ENCODE data around the gene STAT5B. TPM values are rescaled to one million over a fixed set of nuclear protein-coding genes. Genes with fewer than 3 reads are reported as not detected.

The STAT5B gene
- total RNA-seq, 1 donor, result 23.0 TPM

GRCh38 chr17:42171831-42172230 is 104.4 kb downstream of the STAT5B start:
- no peak for DNase-seq (ENCODE audit: low read depth)
- no peak for TF ChIP-seq CTCF (IDR thresholded peaks at IDR 0.05; ENCODE audit: insufficient read depth, low read length)
- H3K4me3 ChIP-seq (ENCODE audit: low read depth, low read length), result no peak overlapping the region

GRCh38 chr17:42169351-42169750 is 106.8 kb downstream of the STAT5B start:
- TF ChIP-seq CTCF (IDR thresholded peaks at IDR 0.05; ENCODE audit: insufficient read depth, low read length), result no peak
- no peak overlapping the region for H3K4me3 ChIP-seq (ENCODE audit: low read depth, low read length)
- DNase-seq (ENCODE audit: low read depth), result no peak

- DNase-seq (ENCODE audit: low read depth), result no peak
- no peak for TF ChIP-seq CTCF (IDR thresholded peaks at IDR 0.05; ENCODE audit: insufficient read depth, low read length)
These were observed 108.4 kb downstream of the STAT5B start for GRCh38 chr17:42167807-42168206.

GRCh38 chr17:42166196-42166763 is 109.9 kb downstream of the STAT5B start:
- no peak for TF ChIP-seq CTCF (IDR thresholded peaks at IDR 0.05; ENCODE audit: insufficient read depth, low read length)
- DNase-seq (ENCODE audit: low read depth), result no peak
- H3K4me3 ChIP-seq (ENCODE audit: low read depth, low read length), result no peak overlapping the region

More at GRCh38 chr17:42167807-42168206, 108.4 kb downstream of the STAT5B start:
- H3K4me3 ChIP-seq (ENCODE audit: low read depth, low read length), result no peak overlapping the region

- DNase-seq (ENCODE audit: low read depth), result no peak
- TF ChIP-seq CTCF (IDR thresholded peaks at IDR 0.05; ENCODE audit: insufficient read depth, low read length), result no peak
- H3K4me3 ChIP-seq (ENCODE audit: low read depth, low read length), result no peak overlapping the region
These were observed 110.4 kb downstream of the STAT5B start for GRCh38 chr17:42165751-42166150.

GRCh38 chr17:42163696-42164407 is 112.3 kb downstream of the STAT5B start:
- DNase-seq (ENCODE audit: low read depth), result no peak
- TF ChIP-seq CTCF (IDR thresholded peaks at IDR 0.05; ENCODE audit: insufficient read depth, low read length), result no peak
- no peak overlapping the region for H3K4me3 ChIP-seq (ENCODE audit: low read depth, low read length)
